ENCODE data around the gene SLC8A2. TPM values are rescaled to one million over a fixed set of nuclear protein-coding genes. Genes with fewer than 3 reads are reported as not detected.

SLC8A2 gene
- total and polyA plus RNA-seq, 10 of the 15 experiments (the other 5 are each of a cell fraction or from before 2014, with no cell fraction given), result not detected

- TF ChIP-seq POLR2AphosphoS2 (IDR thresholded peaks at IDR 0.05; ENCODE audit: low read depth, low read length) (no peak), NFIC (IDR thresholded peaks at IDR 0.05; ENCODE audit: low read depth, low read length) (no peak), IKZF1 (conservative IDR thresholded peaks at IDR 0.05) (peak; percentile 99), ATF7 (IDR thresholded peaks at IDR 0.05; ENCODE audit: low read depth) (0 out of 2 replicates have a peak, but pooled peaks have one; percentile 14), E2F4 (IDR thresholded peaks at IDR 0.05; ENCODE audit: low read depth, low read length) (0 out of 2 replicates have a peak, but pooled peaks have one; percentile 6), ATF3 (IDR thresholded peaks at IDR 0.05; ENCODE audit: borderline replicate concordance, extremely low read depth, low read depth, low read length) (peak; percentile 90; the same call in 1 of the 2 replicates), RAD21 (IDR thresholded peaks at IDR 0.05; ENCODE audit: insufficient read depth, low read depth, low read length) (peak; percentile 66)
Observed at GRCh38 chr19:47483800-47484690, 12.4 kb upstream of the SLC8A2 start, which contains the start of gene KPTN (continued).

- RAD21 ChIA-PET (ENCODE audit: unreplicated experiment), result interaction anchor here (1.0 to 1.8 kb wide), 3 partner anchors 32 to 224 kb away, joined by 3 to 14 read pairs (median 5); partner anchors contain the start of gene NAPA
- H3K9me3 ChIP-seq (replicated peaks; ENCODE audit: control insufficient read depth, insufficient read depth, low read length), result no peaks in the 10 kb centered on the region
- FAIRE-seq, result no peak
- H4K20me1 ChIP-seq (ENCODE audit: control insufficient read depth, insufficient read depth), result no peaks in the 10 kb centered on the region
- SMC1A ChIA-PET (ENCODE audit: uncharacterized antibody, unreplicated experiment), result interaction anchor here (1.1 to 3.1 kb wide), 5 partner anchors 28 to 224 kb away, joined by 3 to 16 read pairs (median 6); partner anchors contain the start of gene NAPA
- H3K36me3 ChIP-seq (ENCODE audit: control insufficient read depth in 2 of 2, insufficient read depth in 2 of 2, low read length in 1 of 2), result peaks cover 0 to 6% of the 10 kb centered on the region in 2 experiments; a peak in 2 of 4 replicates
- POLR2A ChIA-PET, result interaction anchor here (1.3 to 2.5 kb wide), 2 partner anchors 33 to 128 kb away, joined by 3 to 12 read pairs; no protein-coding TSS in a partner anchor
- ATAC-seq, result no peak
- in situ Hi-C loops (cut with MboI) (no loop called here), intact Hi-C loops (cut with micrococcal nuclease; ENCODE audit: unreplicated experiment) (loop anchor here (2.0 kb wide), 1 partner anchor 46 kb away; no protein-coding TSS in a partner anchor)
- H3K4me1 ChIP-seq (ENCODE audit: control insufficient read depth, insufficient read depth, low read length), result peaks cover 35% of the 10 kb centered on the region
- peaks cover 12% of the 10 kb centered on the region for H3K79me2 ChIP-seq (ENCODE audit: control insufficient read depth, insufficient read depth, low read length)
- H3K4me3 ChIP-seq, result peak overlapping the region; percentile 96
- CTCF ChIA-PET, result interaction anchor here (1.0 to 3.5 kb wide), 16 partner anchors 20 to 224 kb away, joined by 3 to 34 read pairs (median 4); partner anchors contain the start of genes DHX34 and NAPA
- peak overlapping the region; percentile 98 for H2AFZ ChIP-seq (ENCODE audit: control insufficient read depth, low read depth, low read length)
- H3K4me2 ChIP-seq (ENCODE audit: control insufficient read depth, insufficient read depth), result peak overlapping the region; percentile 93
- peak overlapping the region; percentile 91 for H3K9ac ChIP-seq (ENCODE audit: control insufficient read depth, insufficient read depth, low read length)
- WGBS (ENCODE audit: insufficient coverage, insufficient replicate concordance, low lambda C conversion rate, missing lambda C conversion rate), result 71% methylated on average over 13 of the region's 15 CpGs
- no TSS peak for BruUV-seq (replicated peaks)
- no peak overlapping the region for H3K27ac ChIP-seq (ENCODE audit: control insufficient read depth, insufficient read depth)
- no peak for DNase-seq (ENCODE audit: low read depth, low spot score)
- H3K27me3 ChIP-seq (replicated peaks in 1 of 2; ENCODE audit: control insufficient read depth in 2 of 2, insufficient read depth in 2 of 2, low read length in 1 of 2), result no peaks in the 10 kb centered on the region
- TF ChIP-seq CTCF (IDR thresholded peaks at IDR 0.05 in 2 of 3, conservative IDR thresholded peaks at IDR 0.05 in 1 of 3; ENCODE audit: control insufficient read depth in 2 of 3, extremely low read depth in 1 of 3, insufficient read depth in 1 of 3, low read depth in 3 of 3, low read length in 3 of 3) (no peak), CUX1 (IDR thresholded peaks at IDR 0.05; ENCODE audit: insufficient replicate concordance, low read depth, low read length) (no peak), POU2F2 (IDR thresholded peaks at IDR 0.05; ENCODE audit: borderline replicate concordance, low read depth, low read length) (no peak), RUNX3 (IDR thresholded peaks at IDR 0.05; ENCODE audit: low read length) (no peak)
Observed at GRCh38 chr19:47483200-47483599, 11.5 kb upstream of the SLC8A2 start.
